GM12891 (cell line): ENCODE measurements around the gene TPRKB.

Experiments
- PAX5 ChIP-seq: IDR thresholded peaks from 2 replicates; pipeline ENCODE4 v1.6.1; 2011; ENCODE audit warnings: low read length, moderate library complexity, mild to moderate bottlenecking; ENCODE audit not compliant: insufficient read depth, severe bottlenecking
- POLR2A ChIP-seq: IDR thresholded peaks from 2 replicates; pipeline ENCODE4 v1.6.1; 2011; ENCODE audit warnings: low read depth, low read length, control low read depth
- POLR2AphosphoS5 ChIP-seq: IDR thresholded peaks from 2 replicates; pipeline ENCODE4 v1.6.1; 2011; ENCODE audit warnings: low read depth, low read length, control low read depth
- POU2F2 ChIP-seq: IDR thresholded peaks from 2 replicates; pipeline ENCODE4 v1.6.1; 2011; ENCODE audit warnings: low read depth, mild to moderate bottlenecking, control low read depth, low read length, moderate library complexity
- SPI1 ChIP-seq: IDR thresholded peaks from 2 replicates; pipeline ENCODE4 v1.6.1; 2011; ENCODE audit warnings: low read depth, low read length, control low read depth
- TAF1 ChIP-seq: IDR thresholded peaks from 2 replicates; pipeline ENCODE4 v1.6.1; 2011; ENCODE audit warnings: low read depth, low read length, control low read depth

- TF ChIP-seq POLR2AphosphoS5 = no peak
- no peak for TF ChIP-seq POLR2A
- no peak for TF ChIP-seq TAF1
- TF ChIP-seq POU2F2 = no peak
- no peak for TF ChIP-seq SPI1
- TF ChIP-seq PAX5 = no peak
Measured at GRCh38 chr2:73714091-73714490, 23.1 kb downstream of the TPRKB start.
